Effector memory CD4-positive, alpha-beta T cell (primary cell): ENCODE measurements around the gene IGSF9.
A peak's percentile ranks its signal among the peaks of the same experiment; 100 is the strongest.
"Not testable (repeated sequence)": the region's sequence is repeated elsewhere in the genome, so short reads cannot be mapped to it uniquely, and the experiment has no call there.

Experiments
- DNase-seq, 3 donors: peaks; one replicate each; pipeline ENCODE4 v3.0.0-alpha.2; 2020
- H3K27ac ChIP-seq: 2 replicates; pipeline ENCODE4 v1.7.0; 2013; ENCODE audit warnings: mild to moderate bottlenecking, low read length, moderate library complexity; ENCODE audit not compliant: insufficient read depth, poor library complexity, severe bottlenecking
- H3K27me3 ChIP-seq: replicated peaks from 2 replicates; pipeline ENCODE4 v1.7.0; 2013; ENCODE audit warnings: mild to moderate bottlenecking, low read length; ENCODE audit not compliant: insufficient read depth, control insufficient read depth, poor library complexity, severe bottlenecking
- H3K36me3 ChIP-seq: 2 replicates; pipeline ENCODE4 v1.7.0; 2013; ENCODE audit warnings: mild to moderate bottlenecking, low read length, moderate library complexity; ENCODE audit not compliant: control insufficient read depth, insufficient read depth
- H3K4me1 ChIP-seq: 2 replicates; pipeline ENCODE4 v1.7.0; 2013; ENCODE audit warnings: low read length, mild to moderate bottlenecking; ENCODE audit not compliant: control insufficient read depth, insufficient read depth, poor library complexity, severe bottlenecking
- H3K4me3 ChIP-seq: 2 replicates; pipeline ENCODE4 v1.7.0; 2013; ENCODE audit warnings: low read length, low read depth, mild to moderate bottlenecking; ENCODE audit not compliant: insufficient read depth, poor library complexity, severe bottlenecking
- H3K9me3 ChIP-seq: 2 replicates; pipeline ENCODE4 v1.7.0; 2013; ENCODE audit warnings: mild to moderate bottlenecking, low read length, moderate library complexity; ENCODE audit not compliant: control insufficient read depth

The IGSF9 gene

GRCh38 chr1:159899634-159900033 is 45.8 kb downstream of the IGSF9 start:
- not testable (repeated sequence) for H3K4me1 ChIP-seq, H3K4me3 ChIP-seq, H3K27ac ChIP-seq, H3K9me3 ChIP-seq, H3K27me3 ChIP-seq, H3K36me3 ChIP-seq, DNase-seq

- Histone ChIP-seq H3K9me3 (no peaks in the 10 kb centered on the region), H3K27ac (no peak overlapping the region), H3K27me3 (no peaks in the 10 kb centered on the region), H3K4me3 (no peak overlapping the region), H3K4me1 (no peaks in the 10 kb centered on the region), H3K36me3 (no peaks in the 10 kb centered on the region)
- no peak for DNase-seq
Observed at GRCh38 chr1:159898527-159898926, 46.9 kb downstream of the IGSF9 start.

GRCh38 chr1:159897962-159898361 is 47.5 kb downstream of the IGSF9 start:
- no peak for DNase-seq
- H3K9me3 ChIP-seq, result no peaks in the 10 kb centered on the region
- no peaks in the 10 kb centered on the region for H3K4me1 ChIP-seq
- no peak overlapping the region for H3K4me3 ChIP-seq
- no peaks in the 10 kb centered on the region for H3K27me3 ChIP-seq
- no peak overlapping the region for H3K27ac ChIP-seq
- no peaks in the 10 kb centered on the region for H3K36me3 ChIP-seq

GRCh38 chr1:159896546-159896930 is 48.9 kb downstream of the IGSF9 start:
- Histone ChIP-seq H3K27ac (no peak overlapping the region), H3K36me3 (no peaks in the 10 kb centered on the region), H3K4me1 (no peaks in the 10 kb centered on the region), H3K27me3 (no peaks in the 10 kb centered on the region), H3K4me3 (no peak overlapping the region), H3K9me3 (no peaks in the 10 kb centered on the region)
- DNase-seq, result no peak

- H3K4me1 ChIP-seq, result no peaks in the 10 kb centered on the region
- no peaks in the 10 kb centered on the region for H3K27me3 ChIP-seq
- no peak for DNase-seq
- no peaks in the 10 kb centered on the region for H3K36me3 ChIP-seq
- no peak overlapping the region for H3K4me3 ChIP-seq
- no peaks in the 10 kb centered on the region for H3K9me3 ChIP-seq
- H3K27ac ChIP-seq, result no peak overlapping the region
Observed at GRCh38 chr1:159895836-159896545, 49.4 kb downstream of the IGSF9 start.

GRCh38 chr1:159895286-159895685 is 50.1 kb downstream of the IGSF9 start:
- H3K27me3 ChIP-seq, result no peaks in the 10 kb centered on the region
- H3K4me1 ChIP-seq, result no peaks in the 10 kb centered on the region
- no peak overlapping the region for H3K4me3 ChIP-seq
- no peak for DNase-seq
- H3K9me3 ChIP-seq, result no peaks in the 10 kb centered on the region
- no peak overlapping the region for H3K27ac ChIP-seq
- H3K36me3 ChIP-seq, result no peaks in the 10 kb centered on the region

GRCh38 chr1:159892944-159893343 is 52.5 kb downstream of the IGSF9 start:
- DNase-seq, result no peak
- no peak overlapping the region for H3K4me3 ChIP-seq

GRCh38 chr1:159891275-159892157 is 53.9 kb downstream of the IGSF9 start:
- Histone ChIP-seq H3K27ac (no peak overlapping the region), H3K4me3 (no peak overlapping the region), H3K9me3 (no peaks in the 10 kb centered on the region), H3K27me3 (no peaks in the 10 kb centered on the region), H3K36me3 (no peaks in the 10 kb centered on the region), H3K4me1 (no peaks in the 10 kb centered on the region)
- DNase-seq, result peak; percentile 46 to 68 (median 63)

More at GRCh38 chr1:159892944-159893343, 52.5 kb downstream of the IGSF9 start:
- H3K27me3 ChIP-seq, result no peaks in the 10 kb centered on the region
- no peaks in the 10 kb centered on the region for H3K9me3 ChIP-seq
- no peak overlapping the region for H3K27ac ChIP-seq
- H3K4me1 ChIP-seq, result no peaks in the 10 kb centered on the region
- H3K36me3 ChIP-seq, result no peaks in the 10 kb centered on the region

GRCh38 chr1:159890390-159890789 is 55.0 kb downstream of the IGSF9 start:
- Histone ChIP-seq H3K4me1 (no peaks in the 10 kb centered on the region), H3K36me3 (no peaks in the 10 kb centered on the region), H3K27me3 (no peaks in the 10 kb centered on the region), H3K4me3 (no peak overlapping the region), H3K27ac (no peak overlapping the region), H3K9me3 (no peaks in the 10 kb centered on the region)
- no peak for DNase-seq

- no peaks in the 10 kb centered on the region for H3K36me3 ChIP-seq
- no peak for DNase-seq
- no peaks in the 10 kb centered on the region for H3K9me3 ChIP-seq
- H3K27ac ChIP-seq, result no peak overlapping the region
- no peaks in the 10 kb centered on the region for H3K27me3 ChIP-seq
- H3K4me1 ChIP-seq, result no peaks in the 10 kb centered on the region
- H3K4me3 ChIP-seq, result no peak overlapping the region
Observed at GRCh38 chr1:159889821-159890252, 55.6 kb downstream of the IGSF9 start.
